NT2/D1 (cell line): Measurements from ENCODE around the gene MACF1.

ENCODE experiments used
- SUZ12 ChIP-seq: IDR thresholded peaks from 2 replicates; pipeline ENCODE4 v1.6.1; 2011; ENCODE audit not compliant: insufficient read length, insufficient read depth; ENCODE audit errors: extremely low read depth
- YY1 ChIP-seq: IDR thresholded peaks from 2 replicates; pipeline ENCODE4 v1.6.1; 2011; ENCODE audit not compliant: insufficient read length, insufficient read depth
- ZNF274 ChIP-seq: IDR thresholded peaks from 2 replicates; pipeline ENCODE4 v1.6.1; 2011; ENCODE audit warnings: mild to moderate bottlenecking, low read depth, low read length

DNA sequence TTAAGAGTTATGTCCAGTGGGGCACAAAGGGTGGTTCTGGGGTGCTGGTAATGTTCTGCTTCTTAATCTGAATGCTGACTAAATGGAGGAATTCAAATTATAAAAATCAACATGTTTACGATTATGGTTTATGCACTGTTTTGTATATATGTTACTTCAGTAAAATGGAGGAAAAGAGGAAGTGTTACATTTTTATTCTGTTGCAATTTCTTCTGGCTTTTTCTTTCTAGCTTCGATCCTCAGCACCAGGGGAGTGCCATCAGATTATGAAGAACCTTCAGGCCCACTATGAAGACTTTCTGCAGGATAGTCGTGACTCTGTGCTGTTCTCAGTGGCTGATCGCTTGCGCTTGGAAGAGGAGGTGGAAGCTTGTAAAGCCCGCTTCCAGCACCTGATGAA is 105.5 kb downstream of the MACF1 start:
- TF ChIP-seq SUZ12 (no peak), YY1 (no peak), ZNF274 (no peak)
